H1 (cell line): ENCODE data around the gene C1D. TPM values are rescaled to one million over a fixed set of nuclear protein-coding genes. Genes with fewer than 3 reads are reported as not detected.

ENCODE experiments used
- CHD2 ChIP-seq: IDR thresholded peaks from 2 replicates; pipeline ENCODE4 v1.6.1; 2012; ENCODE audit warnings: low read length, improper control_type of control experiment
- CREB1 ChIP-seq: IDR thresholded peaks from 2 replicates; pipeline ENCODE4 v1.6.1; 2012; ENCODE audit warnings: inconsistent platforms
- TBP ChIP-seq: IDR thresholded peaks from 2 replicates; pipeline ENCODE4 v1.6.1; 2011; ENCODE audit warnings: low read depth, low read length, improper control_type of control experiment
- polyA plus RNA-seq, 7 experiments: library from polyadenylated mRNA; depleted of rRNA in 3 of 7; stranded (reverse) in 5 of 7; unstranded in 2 of 7; fragments of >200 nt in 5 of 7; fragments of 200-250 nt in 2 of 7; gene quantifications; 1 replicate in 5 of 7; 2 replicates in 1 of 7; 4 replicates in 1 of 7; pipeline versions ENCODE4 v1.2.1 to v1.2.3, GENCODE V29; 2011 to 2013; ENCODE audit warnings: missing spikeins in 2 of 7, mixed read lengths in 2 of 7
- total RNA-seq: library from RNA; stranded (reverse); fragmentation: NEBNext Ultra II Directional; extraction: Animal tissue kit (Norgen Biotek cat#: 25700); gene quantifications from 2 replicates; pipeline ENCODE4 v1.2.1, GENCODE V29; 2021

C1D gene
- total and polyA plus RNA-seq, 2 of the 8 experiments (the other 6 are each of a cell fraction or from before 2014, with no cell fraction given): 17.5 to 24.1 TPM

GRCh38 chr2:68103030-68103708 lies 40.4 kb upstream of the C1D start (continued):
- TF ChIP-seq TBP (no peak), CHD2 (no peak), CREB1 (no peak)
